Measurements from ENCODE around the gene LHFPL2.
"Not testable (repeated sequence)": the region's sequence is repeated elsewhere in the genome, so short reads cannot be mapped to it uniquely, and the experiment has no call there.

Gene LHFPL2

DNA sequence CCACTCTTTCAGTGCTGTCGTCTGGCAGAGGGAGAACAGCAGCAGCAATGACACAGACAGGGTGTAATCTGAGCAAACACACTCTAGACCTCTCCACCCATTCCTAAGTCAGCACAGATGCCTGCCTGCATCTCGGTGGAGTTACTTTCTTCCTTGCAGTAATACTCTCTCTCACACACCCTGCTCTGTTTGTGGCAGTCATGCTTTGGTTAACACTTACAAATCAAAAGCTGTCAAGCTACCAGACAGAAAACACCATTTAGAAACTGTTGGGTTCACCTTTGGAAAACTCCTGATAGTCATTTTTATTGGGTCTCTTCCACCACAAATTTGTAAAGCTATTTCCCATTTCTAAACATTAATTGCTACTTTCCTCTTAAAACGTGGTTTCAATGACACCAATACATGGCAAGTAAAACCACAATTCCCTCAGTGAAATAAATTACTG, 27.3 kb downstream of the LHFPL2 start:
- no peak for DNase-seq (ENCODE audit: low read depth in 2 of 2, low spot score in 1 of 2)

DNA sequence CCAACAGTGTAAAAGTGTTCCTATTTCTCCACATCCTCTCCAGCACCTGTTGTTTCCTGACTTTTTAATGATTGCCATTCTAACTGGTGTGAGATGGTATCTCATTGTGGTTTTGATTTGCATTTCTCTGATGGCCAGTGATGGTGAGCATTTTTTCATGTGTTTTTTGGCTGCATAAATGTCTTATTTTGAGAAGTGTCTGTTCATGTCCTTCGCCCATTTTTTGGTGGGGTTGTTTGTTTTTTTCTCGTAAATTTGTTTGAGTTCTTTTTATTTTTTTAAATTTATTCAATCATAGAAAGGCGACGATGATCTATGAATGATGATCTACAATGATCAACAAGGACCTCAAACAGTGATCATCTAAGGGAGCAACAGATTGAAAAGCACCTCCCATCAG, 28.5 kb downstream of the LHFPL2 start:
- not testable (repeated sequence) for DNase-seq (ENCODE audit: low read depth in 2 of 2, low spot score in 1 of 2)

DNA sequence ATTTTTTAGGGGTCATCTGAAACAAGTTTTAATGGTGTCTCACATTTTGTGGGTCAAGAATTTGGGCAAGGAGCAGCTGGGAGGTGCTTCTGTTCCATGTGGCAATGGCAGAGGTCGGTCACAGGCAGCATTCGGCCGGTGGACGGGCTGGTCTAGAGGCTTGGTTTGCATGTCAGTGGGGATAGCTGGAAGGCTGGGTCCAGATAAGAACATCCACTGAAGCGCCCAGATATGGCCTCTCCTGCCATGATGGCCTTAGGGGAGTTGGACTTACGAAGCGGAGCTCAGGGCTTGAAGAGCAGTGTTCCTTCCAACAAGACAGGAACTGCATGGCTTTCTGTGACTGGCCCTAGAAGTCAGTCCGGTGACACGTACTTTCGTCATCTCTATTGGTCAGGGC, 30.3 kb downstream of the LHFPL2 start:
- no peak for DNase-seq (ENCODE audit: low read depth in 2 of 2, low spot score in 1 of 2)

DNA sequence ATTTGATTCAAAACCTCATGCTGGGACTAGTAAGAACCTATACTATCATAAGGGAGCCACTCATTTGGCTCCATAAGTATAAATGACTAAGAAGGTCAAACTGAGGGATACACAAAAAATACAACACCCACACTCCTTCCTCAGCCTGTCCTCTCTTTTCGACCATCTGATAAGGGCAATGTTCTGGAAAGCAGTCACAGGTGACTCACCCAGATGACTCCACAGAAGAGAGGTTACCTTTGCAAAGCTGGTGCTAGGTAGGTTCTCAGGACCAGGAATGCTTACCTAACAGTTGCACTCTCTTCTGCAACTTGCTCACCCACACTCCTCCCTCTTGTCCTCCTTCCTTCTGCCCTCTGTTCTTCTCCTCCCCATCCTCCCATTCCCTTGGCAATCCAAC, 32.9 kb downstream of the LHFPL2 start:
- no peak for DNase-seq (ENCODE audit: low read depth in 2 of 2, low spot score in 1 of 2)

DNA sequence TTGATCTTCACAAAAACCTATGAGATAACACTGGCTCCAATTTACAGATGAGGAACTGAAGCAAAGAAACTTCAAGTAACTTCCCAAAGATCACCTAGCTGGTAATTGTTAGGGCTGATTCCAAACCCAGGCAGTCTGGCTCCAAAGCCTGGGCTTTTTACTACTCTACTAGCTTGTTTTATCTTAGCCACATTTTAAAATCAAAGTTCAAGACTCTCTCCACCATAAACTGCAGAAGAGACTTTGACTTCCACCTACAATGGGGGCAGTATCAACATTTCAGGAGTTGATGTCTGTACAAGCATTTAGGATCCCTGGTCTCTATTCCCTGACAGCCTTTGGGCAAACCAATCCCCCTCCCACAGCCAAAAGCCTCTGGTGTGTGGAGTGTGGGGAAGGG, 33.8 kb downstream of the LHFPL2 start:
- DNase-seq (ENCODE audit: low read depth in 2 of 2, low spot score in 1 of 2), result no peak

DNA sequence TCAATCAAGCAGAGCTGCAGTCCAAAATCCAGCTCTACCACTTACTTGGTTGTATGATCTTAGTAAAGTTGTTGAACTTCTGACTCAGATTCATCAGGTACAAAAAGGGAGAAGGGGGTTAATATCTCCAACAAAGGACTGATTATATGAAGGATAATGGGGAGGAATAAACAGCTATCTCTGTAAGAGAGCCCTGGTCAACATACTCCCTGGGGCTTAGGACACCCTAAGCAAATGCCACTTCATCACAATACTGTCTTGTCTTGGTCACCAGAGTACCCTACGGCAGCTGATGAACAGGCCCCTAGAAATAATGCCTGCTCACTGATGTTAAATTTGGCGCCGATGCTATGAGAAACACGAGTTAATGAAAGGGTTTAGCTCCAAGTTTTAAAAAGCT, 34.8 kb downstream of the LHFPL2 start:
- DNase-seq (ENCODE audit: low read depth in 2 of 2, low spot score in 1 of 2), result no peak

DNA sequence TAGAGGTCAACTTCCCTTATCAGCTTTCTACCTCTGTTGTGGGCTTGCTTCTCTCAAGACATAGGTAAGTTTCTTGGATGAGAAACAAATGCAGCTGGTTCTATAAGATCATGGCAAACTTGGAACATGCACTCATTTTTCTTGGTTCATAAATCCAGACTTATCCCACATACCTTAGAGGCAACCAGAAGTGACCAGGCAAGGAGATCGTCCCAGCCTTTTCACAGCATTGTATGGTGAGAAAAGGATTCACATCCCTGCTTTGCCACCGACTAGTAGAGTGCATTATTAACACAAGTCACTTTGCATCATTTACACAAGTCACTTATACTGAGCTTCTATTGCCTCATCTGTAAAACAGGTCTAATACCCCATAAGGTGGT, 35.4 kb downstream of the LHFPL2 start:
- no peak for DNase-seq (ENCODE audit: low read depth in 2 of 2, low spot score in 1 of 2)

DNA sequence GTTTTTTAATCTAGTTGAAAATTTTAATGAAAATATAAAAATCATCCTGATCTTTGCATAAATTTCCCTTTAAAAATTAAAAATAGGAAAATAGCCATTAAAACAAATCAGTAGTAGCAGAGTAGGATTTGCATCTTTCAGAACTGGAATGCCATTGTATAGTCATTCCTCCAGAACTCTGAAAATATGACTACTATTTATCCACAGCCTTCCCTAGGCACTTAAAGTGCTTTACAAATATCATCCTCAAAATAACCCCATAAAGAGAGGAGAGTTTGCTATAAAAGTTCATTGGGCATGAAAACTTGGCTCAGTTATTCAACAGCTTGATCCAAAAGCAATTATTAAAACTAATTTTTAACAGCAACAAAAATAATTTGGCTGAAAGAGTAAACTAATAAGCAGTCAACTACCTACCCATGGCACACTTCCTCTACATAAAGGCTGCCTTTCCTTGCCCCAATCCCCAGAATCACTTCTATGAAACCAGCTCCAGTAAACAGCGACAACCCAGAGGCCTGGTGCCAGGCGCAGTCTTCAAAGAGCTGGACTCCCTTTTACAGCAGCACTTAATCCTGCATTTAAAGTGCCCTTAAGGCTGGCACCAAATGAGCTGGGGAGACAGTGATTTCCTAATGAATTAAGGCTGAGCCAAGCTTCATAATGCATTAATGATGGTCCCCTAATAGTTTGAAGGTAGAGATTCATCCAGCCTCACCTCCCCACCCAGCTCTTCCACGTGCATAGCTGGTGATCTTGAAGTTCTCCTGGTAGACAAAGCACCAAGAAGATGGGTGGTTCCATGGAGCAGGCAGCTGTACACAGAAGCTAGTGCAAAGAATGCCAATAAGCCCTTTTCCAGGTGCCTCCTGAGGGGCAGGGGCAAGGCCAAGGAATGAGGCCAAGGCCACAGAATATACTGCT, 36.1 kb downstream of the LHFPL2 start:
- no peak for DNase-seq (ENCODE audit: low read depth in 2 of 2, low spot score in 1 of 2)

DNA sequence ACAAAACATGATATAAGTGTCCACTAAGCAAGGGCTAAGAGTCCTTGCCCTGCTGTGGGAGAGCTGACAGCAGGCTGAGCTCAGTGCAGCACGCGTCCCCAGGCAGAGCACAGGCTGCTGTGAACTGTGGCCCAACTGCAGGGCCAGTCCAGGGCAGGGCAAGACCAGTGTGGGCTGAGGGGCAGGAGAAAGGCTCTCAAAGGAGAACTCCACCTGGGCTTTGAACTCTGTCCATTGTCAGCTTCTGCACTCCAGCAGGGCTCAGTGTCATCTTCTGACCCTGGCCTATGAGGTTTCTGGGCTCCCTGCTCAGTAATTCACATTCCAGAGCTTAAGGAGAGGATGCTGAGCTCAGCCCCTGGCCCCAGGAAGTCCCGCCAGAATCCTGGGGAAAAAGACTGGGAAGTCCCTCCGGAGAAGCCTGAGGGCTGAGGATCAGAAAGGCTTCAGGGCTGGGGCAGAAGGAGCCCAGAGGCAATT, 37.4 kb downstream of the LHFPL2 start:
- no peak for DNase-seq (ENCODE audit: low read depth in 2 of 2, low spot score in 1 of 2)

DNA sequence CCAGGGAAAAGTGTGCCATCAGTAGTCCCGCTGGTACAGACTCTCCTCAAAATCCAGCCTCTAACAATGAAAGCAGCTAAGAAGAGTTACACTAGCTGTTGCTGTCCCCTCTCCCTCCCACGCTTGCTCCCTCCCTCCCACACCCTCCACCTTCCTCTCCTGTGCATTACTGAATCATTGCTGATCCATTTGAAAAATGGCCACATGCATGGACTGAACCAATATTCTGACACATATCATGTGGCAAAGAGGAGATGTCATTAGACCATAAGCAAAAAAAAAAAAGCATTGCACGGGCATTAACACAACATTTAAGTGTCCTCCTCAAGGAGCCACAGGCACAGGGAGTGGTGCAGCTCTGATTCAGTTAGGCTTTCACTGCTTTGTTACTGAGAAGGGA, 37.9 kb downstream of the LHFPL2 start:
- DNase-seq (ENCODE audit: low read depth in 2 of 2, low spot score in 1 of 2), result no peak

DNA sequence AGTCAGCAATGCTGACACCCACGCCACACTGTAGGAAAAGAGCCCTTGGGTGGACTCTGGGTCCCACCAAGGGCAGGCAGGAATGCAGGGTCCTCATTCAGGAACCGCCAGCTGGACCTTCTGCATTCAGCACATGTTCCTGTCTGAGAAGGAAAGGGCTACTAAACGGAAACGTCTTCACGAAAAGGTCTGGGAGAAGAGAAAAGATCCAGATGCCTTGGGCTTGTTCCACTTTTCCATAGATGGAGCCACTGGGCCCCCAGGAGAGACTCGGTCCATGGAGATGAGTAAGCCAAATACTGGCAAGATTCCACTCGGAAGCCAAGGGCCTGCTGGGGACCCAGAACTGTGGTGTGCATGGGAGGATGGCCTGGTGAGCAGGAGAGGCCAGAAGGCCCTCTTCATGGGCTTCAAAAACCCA, 38.4 kb downstream of the LHFPL2 start:
- no peak for DNase-seq (ENCODE audit: low read depth in 2 of 2, low spot score in 1 of 2)

DNA sequence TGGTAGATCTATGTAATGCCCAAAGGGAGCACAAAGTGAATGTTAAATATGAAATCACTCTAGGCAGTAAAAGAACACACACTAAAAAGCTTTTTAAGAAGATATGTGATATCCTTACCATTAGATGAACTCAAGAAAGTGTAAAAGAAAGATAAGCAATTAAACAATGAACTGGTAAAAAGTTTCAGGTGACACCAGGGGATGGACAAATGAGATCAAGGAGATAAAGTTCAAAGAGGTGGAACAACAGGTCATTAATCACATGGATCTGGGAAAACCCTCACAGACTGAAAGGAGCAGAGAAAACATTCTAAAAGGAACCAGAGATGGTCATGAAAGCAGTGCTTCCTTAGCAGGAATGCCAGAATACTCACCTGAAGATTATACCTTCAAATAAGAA, 40.7 kb downstream of the LHFPL2 start:
- no peak for DNase-seq (ENCODE audit: low read depth in 2 of 2, low spot score in 1 of 2)

DNA sequence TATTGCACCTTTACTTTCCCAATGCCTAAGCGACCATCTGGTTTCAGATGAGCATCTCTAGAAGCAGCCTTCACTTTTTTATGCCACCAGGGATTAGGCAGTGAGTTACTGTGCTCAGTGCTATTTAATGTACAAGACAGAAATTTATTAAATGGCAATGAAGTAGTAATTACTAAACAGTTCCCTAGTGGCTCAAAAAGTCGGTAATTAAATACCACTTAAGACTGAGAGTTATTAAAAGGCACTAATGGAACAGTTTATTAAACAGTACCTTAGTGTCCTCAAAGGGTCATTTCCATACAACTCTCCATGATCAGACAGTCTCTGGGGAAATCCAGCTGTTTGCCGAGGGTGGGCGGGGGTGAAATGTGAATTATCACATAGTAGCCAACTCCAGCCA, 42.3 kb downstream of the LHFPL2 start:
- DNase-seq (ENCODE audit: low read depth in 2 of 2, low spot score in 1 of 2), result no peak

DNA sequence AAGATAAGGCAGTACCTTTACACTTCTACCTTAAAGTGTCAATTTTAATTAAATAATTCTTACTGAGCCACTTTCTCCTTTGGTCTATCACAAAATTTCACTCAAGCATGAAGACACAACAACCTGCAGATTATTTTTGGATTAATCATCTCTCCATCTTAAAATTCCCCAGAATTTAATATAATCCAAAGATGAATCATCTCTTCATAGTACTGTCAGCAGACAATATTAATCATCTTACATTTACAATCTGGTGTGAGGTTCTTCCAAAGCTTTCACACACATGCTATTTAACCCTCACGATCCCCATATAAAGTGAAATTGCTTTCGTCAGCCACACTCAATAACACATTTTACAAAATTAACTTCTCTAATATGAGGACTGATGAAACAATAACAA, 43.0 kb downstream of the LHFPL2 start:
- DNase-seq (ENCODE audit: low read depth in 2 of 2, low spot score in 1 of 2), result no peak

DNA sequence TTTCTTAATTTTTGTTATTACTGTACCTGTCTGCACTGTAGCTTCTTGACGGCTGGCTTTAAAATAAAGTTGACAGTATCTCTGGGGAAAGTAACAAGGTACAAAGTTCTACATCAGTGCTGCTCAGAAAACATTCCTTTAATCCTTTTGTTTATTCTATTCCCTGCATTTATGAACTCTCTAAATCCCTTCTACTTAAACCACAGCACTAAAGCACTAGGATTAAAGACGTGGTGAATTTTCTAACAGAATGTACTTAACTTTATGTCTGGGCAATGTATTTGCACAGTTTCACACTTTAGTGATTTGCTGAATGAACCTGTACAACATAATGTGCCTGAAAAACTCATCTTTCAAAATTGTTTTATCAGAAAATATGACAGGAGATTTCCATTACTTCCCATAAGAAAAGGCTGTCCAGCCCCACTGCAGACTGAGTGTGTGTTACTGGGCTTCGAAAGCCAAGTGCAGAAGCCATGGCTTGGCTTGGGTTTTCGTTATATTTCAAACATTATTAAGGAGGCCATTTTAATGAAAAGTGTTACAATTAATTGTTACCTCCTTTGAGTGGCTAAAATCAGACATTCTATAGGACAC, 43.8 kb downstream of the LHFPL2 start:
- DNase-seq (ENCODE audit: low read depth in 2 of 2, low spot score in 1 of 2), result no peak

DNA sequence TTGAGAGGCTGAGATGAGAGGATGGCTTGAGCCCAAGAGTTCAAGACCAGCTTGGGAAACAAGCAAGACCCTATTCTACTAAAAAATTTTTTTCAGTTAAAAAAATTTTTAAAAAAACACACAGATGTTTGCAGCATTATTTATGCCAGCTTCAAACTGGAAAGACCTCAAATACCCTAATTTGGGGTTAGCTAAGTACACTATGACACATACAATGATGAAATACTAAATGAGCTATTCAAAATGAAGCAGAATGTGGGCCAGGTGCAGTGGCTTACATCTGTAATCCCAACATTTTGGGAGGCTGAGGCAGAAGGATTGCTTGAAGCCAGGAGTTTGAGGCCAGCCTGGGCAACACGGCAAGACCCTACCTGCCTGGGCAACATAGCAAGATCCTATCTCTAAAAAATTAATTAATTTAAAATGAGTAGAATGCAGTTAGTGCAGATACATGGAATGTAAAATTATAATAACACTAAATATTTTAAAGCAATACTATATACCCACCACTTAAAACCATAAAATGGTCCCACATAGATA, 44.9 kb downstream of the LHFPL2 start:
- DNase-seq (ENCODE audit: low read depth in 2 of 2, low spot score in 1 of 2), result no peak

DNA sequence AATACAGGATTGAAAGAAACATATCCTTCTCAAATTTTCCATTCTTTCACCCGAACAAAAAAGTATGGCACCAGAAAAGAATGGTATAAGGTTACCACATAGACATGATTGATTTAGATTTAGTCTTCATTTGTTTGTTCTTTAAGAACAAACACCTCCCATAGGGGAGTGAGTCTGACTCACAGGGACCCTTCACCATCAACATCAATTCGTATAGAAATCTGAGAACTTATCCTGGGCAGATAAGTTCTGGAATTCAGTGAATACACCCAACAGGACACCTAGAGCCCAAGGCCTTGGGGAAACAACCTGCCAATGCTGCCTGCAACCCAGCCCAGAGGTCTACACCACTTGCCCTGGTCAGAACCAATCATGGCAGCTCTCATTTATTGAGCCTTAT, 46.2 kb downstream of the LHFPL2 start:
- DNase-seq (ENCODE audit: low read depth in 2 of 2, low spot score in 1 of 2), result no peak

DNA sequence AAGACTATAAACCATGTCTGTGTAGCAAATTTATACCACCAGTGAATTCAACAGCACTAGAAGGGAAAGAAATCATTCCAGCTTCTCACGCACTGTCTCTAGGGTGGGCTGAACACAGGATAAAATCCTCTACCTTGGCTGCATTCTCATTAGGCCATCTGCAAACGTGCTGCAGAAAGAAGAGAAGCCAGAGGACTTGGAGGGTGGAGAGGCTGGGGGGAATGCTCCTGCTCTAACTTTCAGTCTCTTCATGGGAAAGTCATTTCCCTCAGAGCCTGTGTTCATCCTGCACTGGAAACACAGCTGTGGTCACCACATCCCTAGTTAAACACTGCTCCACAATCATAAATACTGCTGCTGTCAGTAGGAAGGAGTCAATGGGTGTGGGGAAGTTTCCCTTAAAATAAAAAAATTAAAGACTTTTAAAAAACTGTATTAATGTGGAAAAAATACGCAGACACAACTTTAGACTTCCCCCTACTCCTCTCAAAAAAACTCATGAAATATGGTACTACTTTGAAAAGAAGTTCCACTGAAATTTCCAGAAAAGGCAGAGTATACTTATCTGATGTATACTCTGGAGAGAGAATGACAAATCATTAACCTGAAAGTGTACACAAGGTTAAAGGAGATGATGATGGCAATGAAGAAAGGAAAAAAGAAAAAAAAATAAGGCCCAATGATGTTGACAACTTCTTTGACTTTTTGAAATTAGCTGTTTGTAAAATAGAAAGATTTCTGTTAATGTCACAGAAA, 46.8 kb downstream of the LHFPL2 start:
- no peak for DNase-seq (ENCODE audit: low read depth in 2 of 2, low spot score in 1 of 2)

DNA sequence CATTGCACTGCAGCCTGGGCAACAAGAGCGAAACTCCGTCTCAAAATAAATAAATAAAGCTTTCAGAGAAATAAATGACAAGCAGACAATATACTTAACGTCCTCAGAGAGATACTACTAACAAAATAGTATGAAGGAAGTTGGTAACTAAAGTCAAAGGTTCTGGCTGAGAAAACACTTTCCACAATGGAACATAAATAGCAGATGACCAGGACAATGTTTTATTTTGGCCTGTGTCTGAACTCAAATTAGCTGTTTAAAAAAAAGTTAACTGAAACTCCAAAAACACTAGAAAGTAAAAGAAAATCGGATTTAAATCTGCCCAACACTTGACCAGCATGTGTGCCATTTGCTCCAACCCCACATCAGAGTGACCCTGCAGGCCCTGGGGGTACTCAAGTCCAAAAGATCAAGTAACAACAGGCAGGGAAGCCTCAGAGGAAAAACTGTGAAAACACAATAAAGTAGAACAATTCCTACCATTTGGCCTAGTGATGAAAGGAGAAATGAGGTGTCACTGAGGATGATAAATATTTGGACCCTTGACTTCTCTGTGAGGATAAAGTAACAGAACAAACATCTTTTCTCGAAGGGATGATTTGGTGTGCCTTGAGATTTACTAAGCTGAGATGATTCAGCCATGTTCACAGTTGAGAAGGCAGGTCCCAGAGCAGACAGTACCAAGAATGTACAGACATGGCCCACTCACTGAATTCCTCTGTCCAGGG, 47.7 kb downstream of the LHFPL2 start:
- no peak for DNase-seq (ENCODE audit: low read depth in 2 of 2, low spot score in 1 of 2)

DNA sequence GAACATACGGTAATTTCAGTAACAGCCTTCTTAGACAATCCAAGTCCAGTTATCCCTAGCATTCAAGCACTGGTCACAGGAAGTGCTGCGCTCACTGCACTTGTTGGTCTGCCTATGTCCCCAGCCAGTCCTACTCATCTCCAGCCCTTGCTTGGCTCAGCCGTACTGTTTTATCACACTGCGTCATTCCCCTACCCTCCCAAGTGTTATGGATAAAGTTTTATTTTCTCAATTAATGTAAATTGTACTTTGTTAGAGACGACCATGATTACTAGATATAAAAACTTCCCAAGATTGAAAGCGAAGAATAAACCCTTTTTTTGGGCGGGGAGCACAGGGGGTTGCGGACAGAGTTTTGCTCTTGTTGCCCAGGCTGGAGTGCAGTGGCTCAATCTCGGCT, 49.6 kb downstream of the LHFPL2 start:
- DNase-seq (ENCODE audit: low read depth in 2 of 2, low spot score in 1 of 2), result no peak

DNA sequence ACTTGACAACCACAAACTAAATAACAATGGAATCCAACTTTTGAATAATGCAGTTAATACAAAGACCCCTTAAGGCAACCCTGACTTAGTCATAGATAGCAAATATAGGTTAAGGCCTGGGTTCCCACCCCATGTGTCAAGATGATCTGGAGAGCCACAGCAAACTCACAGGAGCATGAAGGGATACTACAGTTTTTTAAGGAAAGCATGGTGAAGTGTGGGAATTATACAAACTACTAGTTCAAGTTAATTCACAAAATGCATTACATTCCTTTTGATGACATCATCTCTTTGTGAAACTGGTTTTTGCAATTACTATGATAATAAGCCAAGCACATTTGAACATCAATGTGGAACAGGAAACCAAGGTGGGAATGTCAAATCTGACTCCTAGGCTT, 50.6 kb downstream of the LHFPL2 start:
- DNase-seq (ENCODE audit: low read depth in 2 of 2, low spot score in 1 of 2), result no peak
